GM18498 (cell line): ENCODE measurements around the gene USP25.

Experiments
- ATAC-seq: cut with Tn5 transposase; IDR thresholded peaks from one replicate; pipeline ENCODE4 v1.9.1; 2021; ENCODE audit warnings: mild to moderate bottlenecking, moderate library complexity; ENCODE audit not compliant: unreplicated experiment

The USP25 gene

DNA sequence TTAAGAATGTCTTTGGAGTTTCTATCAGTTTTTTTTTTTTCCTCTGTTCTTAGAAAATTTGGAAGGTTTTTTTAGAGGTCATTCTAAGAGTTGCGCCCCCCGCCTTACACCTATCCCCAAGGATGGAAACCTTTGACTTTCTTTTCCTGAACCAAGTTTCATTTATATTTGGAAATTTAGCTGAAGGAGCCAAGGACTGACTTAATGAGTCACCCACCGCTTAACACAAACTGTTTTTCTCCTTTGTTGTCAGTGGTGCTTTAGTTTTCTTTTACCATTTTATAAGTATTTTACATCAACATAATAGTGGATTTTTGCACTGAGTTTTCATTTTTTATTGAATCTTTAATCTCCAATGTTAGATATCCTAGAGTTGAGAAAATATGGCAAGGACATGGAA, 25.3 kb downstream of the USP25 start:
- ATAC-seq, result no peak

DNA sequence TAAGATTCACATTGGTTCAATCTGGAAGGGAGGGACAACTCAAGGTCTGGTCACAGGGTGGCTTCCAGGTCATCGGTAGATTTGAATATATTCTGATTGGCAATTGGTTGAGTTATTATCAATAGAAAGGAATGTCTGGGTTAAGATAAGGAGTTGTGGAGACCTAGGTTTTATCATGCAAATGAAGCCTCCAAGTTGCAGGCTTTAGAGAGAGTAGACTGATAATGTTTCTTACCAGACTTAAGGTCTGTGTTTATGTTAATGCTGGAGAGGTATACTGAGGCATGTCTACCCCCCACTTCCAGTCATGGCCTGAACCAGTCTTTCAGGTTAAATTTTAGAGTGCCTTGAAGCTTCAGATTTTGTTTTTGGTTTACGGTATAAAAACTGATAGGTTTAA, 29.7 kb downstream of the USP25 start:
- ATAC-seq, result no peak

DNA sequence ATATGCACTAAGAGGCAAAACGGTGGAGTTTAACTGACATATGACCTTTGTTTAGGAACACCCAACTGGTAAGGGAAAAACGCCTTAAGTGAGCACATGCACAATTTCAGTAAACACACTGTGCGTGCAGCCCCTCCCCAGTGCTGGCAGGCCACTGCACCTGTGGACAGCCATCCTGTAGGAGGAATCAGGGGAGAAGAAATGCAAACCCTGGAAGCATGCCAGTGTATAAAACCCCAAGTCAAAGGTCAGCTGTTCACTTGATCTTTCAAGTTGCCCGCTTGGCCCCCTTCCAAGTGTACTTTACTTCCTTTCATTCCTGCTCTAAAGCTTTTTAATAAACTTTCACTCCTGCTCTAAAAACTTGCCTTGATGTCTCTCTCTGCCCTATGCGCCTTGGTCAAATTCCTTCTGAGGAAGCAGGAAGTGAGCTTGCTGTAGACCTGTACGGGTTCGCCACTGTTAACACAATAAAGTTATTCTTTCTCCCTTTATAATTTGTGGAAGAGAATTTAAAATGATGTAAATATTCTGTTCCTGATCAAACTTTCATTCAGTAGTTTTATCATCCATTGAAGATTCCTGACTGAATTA, 31.8 kb downstream of the USP25 start:
- no peak for ATAC-seq

DNA sequence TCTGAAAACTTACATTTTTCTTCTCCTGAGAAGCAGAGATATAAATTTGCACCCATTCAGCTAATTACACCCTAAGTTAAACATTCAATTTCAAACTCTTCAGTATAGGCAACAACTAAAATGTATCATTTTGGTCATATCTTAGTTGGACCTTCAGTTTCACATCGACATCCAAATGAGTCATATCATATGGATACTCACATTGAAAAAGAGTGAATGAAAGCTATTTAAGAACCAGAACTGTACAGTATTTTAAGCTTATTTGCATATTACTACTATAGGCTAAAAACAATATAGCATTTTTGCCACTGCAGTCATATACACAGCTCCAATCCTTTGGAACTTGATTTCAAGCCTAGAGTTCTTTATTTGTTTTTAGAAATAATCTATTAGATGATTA, 33.6 kb downstream of the USP25 start:
- ATAC-seq, result no peak

DNA sequence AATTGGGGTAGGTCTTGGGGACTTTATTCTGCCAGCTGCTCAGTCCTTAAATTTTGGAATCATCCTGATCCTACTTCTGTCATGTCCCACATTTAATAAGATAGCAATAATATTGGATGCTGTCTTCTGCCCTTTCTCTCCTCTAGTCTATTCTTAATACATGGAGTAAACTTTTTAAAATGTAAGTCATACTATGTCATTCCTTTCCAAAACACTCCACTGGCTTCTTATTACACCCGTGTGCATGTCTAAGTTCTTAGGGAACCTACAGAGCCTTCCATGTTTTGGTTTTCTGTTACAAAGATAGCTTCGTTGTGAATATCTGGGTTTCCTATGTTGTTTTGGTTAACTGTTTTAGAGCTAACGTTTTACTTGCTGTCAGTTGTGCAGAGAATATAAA, 35.1 kb downstream of the USP25 start:
- no peak for ATAC-seq

DNA sequence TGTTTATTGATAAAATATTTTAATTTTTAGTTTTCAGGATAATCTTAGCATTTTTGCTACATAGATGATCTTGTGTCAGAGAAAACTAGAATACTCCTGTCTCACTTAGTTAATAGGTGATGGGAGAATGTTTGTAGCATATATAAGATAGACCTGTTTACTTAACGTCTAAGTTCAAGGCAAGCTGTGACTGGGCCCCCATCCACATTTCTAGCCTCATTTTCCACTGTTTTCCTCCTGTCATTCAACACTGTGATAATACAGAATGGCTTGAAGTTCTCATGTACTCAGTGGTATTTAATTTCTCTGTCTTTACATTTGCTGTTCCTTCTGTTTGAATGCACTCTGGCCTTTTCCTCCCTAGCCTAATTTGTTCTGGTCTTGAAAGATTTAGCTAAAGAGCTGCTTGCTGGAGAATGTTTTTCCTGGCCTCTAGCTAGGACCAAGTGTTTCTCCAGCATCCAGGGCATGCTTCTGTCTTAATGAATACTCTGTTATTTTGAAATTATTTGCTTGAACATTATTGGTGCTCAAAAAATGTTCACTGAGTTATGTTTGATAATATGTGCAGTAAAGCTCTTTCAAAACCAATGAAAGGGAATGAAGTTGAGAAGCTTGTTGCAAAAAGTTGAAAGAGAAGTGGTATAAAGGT, 37.3 kb downstream of the USP25 start:
- no peak for ATAC-seq

DNA sequence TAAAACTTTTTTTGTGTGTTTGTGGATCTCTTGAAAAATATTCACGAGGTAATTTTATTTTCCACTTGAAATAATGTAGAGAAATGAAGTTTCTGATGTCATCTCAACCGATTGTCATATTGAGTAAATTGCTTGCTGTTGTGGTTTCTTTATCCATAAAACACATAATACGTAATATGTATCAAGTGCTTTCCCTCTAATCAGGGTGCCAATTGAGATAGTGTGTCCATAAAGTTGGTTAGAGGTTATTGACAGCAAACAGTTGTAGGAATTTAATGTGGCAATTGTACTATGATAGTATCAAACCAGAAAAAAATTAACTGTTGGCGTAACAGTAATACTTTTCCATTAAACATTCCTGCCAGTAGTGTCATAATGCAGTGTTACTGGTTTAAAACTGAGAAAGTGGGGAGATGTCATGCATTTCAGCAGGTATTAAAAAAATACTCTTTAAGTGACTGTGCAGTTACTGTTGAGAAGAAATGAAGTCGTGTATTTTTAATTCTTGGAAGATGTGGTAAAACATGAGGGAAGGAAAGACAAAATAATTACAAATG, 38.3 kb downstream of the USP25 start:
- ATAC-seq, result no peak

DNA sequence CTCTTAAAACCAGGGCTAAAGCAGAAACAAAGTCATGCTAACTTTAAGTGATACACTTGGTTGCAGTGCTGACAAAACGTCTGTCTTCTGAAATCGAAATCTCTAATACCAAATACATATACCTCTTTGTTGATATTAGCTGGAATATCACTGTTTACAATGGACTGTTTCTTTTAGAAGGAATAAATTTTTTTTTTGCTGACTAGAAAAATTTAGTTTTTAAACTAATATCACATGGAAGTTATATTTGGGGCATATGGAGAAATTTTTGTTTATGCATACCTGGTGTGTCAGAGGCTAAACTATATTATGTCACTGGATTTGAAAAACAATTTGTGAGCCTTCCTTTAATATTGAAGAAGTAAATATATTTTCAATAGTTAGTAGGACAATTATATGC, 39.1 kb downstream of the USP25 start:
- ATAC-seq, result no peak

DNA sequence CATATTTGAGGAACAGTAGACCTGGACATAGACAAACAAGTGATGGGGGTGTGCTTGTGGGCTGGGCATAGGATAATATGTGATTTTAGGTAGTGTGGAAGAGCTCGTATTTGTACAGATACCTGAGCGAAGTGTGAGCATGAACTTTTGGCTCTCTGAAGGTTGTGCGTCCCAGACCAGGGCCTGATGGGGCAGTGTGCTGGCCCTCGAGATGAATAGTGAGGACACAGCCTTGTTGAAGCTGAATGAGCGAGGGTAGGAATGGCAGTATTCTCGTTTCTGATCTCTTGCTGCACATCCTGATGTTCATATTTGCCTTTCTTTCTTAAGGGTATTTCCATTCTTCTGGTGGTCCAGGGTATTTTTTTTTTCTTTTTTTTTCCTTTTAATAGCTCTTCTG, 41.5 kb downstream of the USP25 start:
- no peak for ATAC-seq

DNA sequence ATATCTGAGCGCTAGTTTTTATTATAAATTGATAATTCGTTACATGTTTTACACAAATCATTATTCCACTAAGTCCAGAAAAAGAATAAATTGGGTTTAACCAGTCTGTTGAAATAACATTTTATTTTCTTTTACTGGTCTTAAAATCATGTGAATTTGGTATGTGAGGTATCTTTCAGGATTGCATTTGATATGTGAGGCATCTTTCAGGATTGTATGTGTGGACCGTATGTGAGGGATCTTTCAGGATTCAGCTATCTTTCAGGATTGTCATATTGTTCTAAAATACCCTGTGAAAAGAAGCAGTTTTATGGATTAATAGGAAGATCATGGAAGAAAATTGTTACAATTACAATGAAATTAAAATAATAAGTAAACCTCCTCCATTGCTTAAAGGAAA, 42.9 kb downstream of the USP25 start:
- no peak for ATAC-seq

DNA sequence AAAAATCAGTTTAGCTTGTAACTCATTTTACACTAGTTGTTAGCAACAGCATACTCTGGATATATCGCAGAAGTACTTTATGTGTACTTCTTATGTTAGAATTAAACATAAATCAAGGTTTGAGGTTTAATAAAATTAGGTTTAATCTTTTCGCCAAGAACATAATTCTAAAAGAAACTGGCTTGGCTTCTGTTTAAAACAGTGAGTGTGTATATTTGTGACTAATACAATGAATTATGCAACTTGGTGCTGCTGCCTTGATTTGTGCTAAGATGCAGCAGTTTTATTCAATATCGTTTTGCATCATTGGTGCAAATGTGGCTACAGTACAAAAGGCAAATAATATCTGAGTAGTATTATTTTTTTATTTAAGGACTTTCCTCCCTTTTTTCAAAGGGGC, 44.8 kb downstream of the USP25 start:
- no peak for ATAC-seq

DNA sequence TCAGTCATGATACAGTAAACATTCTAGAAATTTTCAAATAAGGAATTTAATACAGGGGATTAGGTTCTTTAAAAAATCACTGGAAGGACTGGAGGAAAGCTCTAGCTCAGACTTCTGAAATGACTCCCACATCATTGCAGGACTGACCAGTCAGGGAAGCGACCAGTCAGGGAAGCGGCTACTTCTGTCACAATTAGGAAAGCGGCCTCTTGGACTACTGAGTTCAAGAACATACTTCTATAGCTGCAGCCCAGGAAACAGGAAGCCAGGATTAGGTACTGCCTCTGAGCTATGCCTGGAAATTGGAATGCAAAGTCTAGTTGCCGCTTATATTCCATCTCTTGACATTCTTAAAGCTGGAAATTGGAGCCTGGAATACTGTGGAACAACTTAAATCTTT, 45.5 kb downstream of the USP25 start:
- no peak for ATAC-seq

DNA sequence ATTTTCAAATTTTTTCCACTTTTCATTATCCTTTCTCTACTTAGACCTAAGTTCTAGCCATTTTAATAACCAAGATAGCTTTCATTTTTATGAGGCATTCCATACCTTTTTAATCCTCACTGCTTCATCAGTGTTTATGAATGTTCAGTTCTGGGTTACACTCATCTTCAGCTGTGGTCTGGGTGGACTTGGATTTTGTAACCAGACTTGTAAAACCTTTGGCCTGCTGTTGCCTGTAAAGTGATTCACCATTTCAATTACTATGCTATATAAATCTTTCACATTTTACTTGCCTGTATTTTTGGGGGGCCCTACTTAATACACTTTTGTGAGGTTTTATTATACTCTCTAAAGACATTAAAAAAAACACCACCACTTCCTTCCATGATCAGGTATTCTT, 46.2 kb downstream of the USP25 start:
- ATAC-seq, result no peak

DNA sequence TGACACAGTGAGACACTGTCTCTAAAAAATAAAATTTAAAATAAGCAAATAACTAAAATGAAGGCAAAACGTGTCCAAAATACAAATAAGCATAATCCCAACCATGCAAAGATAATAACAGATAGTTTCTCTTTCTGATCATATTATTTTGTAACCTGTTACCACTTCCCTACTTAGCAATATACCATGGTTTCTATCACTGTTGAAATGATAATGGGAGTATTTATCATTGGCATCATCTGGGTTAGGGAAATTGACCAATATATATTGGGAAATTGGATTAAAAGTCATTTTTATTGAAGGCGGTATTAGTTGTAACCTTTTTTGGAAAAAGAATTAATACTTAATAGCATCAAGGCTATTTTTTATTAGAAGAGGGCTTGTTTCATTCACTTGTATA, 47.0 kb downstream of the USP25 start:
- ATAC-seq, result no peak

DNA sequence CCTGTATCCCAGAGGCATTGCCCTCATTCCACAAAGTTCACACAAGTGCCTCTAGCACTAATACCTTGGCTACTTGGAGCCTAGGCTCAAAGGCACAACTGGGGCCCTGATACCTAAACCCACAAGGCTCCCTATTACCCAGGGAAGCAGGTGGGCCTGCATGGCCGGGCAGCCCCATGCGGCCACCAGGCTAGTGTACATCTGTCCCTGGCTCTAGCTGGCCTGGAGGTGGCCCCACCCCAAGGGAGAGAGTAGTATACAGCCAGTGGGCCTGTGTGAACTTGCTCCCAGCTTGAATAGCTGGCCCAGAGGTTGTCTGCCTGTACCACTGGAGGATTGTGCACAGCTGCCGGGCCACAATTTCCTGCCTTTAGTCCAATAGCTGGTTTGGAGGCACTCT, 52.2 kb downstream of the USP25 start:
- ATAC-seq, result no peak

DNA sequence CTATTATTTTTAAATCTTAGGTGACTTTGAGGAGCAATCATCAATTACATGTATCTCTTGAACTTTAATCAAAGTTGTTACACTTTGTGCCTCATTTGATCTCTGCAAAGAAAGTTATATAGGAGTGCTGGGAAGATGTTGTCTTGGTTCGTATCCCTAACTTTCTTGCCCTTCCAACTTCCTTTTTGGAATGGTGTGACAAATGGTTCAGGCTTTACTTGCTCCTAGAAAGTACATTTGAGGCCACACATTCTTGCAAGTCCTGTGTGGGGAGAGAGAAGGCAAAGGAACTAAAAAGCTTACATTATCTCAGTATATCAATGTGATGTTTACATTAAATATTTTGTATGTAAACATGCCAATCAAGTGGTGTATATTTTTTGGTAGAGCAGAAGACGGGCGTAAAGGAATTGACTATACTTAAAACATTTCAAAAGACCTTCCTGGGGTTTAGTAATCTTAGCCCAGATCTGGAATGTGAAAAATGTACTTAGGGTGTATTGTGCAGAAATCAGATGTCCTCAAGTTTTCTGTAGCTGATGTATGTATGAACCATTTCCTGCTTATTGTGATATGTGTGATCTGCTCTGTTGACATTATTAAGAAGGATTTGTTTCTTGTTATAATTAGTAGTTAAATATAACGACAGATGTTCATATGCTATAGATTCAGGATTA, 59.2 kb downstream of the USP25 start:
- no peak for ATAC-seq

DNA sequence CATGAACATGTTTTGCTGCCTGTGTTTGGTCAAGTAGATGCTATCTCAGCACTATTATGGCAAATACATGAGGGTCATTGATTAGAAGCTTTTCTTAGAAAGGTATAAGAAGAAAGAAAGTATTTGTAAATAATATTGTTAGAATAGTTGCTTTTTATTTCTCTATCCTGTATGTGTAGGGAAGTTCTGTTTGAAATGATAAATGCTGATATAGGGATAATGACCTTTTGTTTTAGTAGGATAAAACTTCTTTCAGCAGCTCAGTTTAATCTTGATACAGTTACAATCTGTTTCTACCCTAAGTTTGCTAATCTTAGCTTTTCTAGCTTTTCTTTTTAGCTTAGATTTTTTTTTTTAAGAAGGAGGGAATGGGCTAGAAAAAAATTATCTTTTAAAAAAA, 63.3 kb downstream of the USP25 start:
- ATAC-seq, result no peak

DNA sequence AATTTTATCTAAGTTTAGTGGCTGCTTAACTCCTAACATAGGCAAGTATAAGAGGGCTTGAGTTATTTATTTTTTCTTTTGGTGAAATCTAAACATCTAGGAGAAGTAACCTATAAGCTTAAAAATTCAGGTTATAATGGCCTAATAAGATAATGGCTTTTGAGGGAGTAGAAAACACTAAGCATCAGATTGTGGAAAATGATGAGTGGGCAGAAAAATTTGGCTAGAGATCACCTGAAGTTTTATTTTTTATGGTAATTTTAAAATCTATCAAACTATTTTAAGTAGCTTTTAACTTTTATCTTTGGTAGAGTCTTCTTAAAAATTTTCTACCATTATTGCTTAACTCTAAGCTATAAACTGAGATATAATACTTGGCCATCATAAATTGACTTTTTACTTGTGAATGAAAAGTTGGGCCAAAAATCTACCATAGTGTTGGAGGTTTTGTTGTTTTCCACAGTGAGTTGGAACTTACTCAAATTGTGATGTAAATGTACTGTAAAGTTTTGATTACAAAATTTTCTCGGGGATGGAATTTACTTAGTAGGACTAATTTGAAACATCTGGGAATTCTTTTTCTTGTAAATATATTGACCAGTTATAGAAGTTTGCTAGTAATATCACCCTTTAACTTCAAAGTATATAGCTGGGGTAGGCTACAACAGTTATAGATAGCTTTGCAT, 63.9 kb downstream of the USP25 start:
- no peak for ATAC-seq

DNA sequence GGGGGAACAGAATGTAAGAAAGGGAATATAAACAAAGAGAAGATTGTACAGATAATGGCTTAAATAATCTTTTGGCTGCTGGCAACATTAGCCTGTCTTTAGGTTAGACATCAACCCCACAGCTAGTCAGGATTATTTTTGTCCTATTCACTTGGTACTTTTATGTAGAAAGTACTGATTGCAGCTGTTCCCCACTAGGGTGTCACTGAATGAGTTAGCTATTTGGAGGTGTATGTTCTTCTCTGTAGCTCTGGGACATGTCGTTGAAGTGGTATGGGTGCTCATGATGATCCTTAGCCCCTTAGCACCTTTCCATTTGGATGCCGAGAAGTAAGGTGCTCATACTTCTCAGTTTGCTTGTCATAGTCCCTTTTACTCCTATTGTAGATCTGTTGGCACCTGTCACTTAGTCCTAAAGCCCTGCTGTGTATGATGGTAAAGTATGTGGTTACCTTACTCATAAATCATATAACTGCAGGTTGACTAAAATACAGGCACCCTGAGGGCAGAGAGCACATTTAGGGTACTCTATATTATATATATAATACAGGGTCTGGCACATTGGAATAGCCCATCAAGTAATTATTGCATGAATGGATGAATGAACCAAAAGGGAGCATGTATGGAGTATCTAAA, 64.6 kb downstream of the USP25 start:
- no peak for ATAC-seq

DNA sequence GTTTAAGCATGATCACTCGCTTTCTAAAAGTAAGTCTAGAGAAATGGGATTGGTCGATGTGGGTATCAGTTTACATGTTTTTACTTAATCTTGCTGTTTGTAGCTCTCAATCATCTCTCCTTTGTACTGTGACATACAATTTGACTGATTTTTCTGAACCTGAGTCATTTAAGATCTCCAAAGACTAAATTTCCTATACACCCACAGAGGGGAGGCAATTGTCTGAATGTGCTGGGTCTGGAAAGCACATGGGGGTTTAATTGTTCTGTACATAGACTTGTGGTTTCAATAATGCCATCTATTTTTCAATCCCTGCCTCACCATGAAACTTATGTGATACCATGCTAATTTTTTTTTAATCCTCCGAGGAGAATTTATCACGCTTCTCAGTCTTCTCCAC, 65.8 kb downstream of the USP25 start:
- no peak for ATAC-seq
